HG02642 (cell line): ENCODE measurements around the gene CCDC182.

Experiments
- ATAC-seq: cut with Tn5 transposase; IDR thresholded peaks from one replicate; pipeline ENCODE4 v1.9.1; 2021; ENCODE audit warnings: mild to moderate bottlenecking; ENCODE audit not compliant: unreplicated experiment, poor library complexity

The CCDC182 gene

DNA sequence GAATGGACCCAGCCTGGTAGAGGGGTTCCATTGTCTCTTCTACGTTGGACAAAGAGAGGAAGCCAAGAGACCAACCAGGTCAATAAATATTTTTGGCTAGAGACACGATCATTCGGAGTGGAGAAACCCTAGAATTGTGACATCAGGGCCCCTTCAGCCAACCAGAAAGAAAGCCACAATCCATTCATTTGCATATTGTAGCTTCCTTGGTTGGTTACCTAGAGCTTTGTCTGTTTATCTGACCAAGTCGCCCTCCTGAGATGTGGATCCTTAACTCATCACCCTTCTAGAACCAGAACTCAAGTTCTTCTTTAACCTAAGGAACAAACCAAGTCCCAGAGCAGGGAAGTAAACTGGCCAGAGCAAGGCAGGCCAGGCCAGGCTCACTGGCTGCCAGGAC, at the start of gene CCDC182:
TSS of gene CCDC182 (minus strand) at position 58 of the 400 bp plus-strand sequence. CDS start at position 31, 27 bp downstream.
- no peak for ATAC-seq

DNA sequence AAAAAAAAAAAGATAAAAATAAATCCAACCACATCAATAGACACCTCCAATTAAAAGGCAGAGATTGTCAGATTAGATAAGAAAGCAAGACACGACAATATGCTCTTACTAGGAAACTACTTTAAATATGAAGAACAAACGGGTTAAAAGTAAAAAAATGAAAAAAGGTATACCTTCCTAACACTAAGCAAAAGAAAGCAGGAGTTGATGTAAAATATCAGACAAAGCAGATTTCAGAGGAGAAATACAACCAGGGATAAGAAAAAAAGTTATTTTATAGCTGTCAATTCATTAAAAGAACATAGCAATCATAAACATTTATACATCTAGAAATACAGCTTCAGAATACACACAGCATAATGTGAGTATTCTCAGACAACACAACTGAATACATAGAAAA, 49.7 kb upstream of the CCDC182 start:
- ATAC-seq = no peak

DNA sequence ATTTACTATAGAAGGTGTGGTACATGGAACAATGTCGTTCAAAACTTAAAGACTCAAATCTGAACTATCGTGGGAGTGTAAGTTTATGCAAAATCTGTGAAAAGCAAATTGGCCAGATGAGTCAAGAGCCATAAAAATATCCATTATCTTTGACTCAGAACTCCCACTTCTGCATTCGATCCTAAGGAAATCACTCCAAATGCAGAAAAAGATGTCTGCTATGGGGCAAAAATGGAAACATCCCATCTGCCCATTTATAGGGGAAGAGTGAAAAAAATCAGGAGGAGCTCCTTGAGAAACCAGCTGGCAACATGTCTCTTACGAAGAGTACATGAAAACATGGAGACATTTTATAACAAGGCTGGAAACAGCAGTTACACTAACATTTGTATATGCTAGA, 43.6 kb upstream of the CCDC182 start:
- no peak for ATAC-seq

DNA sequence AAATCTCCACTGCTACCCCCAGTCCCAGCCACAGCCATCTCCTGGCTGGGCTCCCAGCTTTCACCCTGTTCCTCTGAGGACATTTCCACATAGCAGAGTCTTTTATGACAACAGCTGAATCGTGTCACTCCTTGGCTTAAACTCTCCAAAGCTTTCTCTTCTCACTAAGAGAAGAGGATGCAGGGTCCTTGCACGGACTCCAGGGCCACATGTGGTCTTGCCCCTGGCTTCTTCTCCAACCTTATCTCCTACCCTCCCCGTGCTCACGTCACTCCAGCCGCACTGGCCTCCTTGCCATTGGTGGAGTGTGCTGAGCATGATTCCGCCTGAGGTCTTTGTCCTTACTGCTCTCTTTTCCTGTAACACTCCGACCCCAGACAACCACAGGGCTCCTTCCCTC, 39.9 kb upstream of the CCDC182 start:
- ATAC-seq = no peak

DNA sequence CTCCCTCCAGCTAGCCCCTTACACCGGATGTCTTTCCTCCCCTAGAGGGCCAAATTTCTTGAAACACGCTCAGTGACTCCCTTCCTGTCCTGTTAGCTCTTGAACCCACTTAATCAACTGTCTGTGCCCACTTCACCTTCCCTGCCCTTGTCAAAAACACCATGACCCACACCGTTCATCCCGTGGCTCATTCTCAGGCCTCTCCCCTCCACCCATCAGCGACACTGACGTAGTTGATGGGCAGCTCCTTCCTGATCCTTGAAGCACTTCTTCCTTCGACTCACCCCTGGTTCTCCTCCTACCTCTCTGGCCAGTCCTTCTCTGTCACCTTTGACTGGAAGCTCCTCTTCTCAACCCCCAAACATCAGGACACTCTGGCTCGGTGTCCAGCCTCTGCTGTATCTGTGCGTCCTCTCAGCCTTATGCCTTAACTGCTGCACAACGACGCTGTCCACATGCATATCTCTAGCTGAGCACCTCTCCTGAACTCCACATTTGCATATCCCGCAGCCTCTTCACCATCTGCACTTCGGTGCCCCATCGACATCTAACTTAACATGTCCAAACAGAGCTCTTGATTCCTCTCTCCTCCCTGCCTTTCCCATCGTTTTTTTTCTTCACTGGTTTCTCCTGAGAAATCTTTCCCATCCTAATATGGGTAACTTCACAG, 39.3 kb upstream of the CCDC182 start:
- no peak for ATAC-seq

DNA sequence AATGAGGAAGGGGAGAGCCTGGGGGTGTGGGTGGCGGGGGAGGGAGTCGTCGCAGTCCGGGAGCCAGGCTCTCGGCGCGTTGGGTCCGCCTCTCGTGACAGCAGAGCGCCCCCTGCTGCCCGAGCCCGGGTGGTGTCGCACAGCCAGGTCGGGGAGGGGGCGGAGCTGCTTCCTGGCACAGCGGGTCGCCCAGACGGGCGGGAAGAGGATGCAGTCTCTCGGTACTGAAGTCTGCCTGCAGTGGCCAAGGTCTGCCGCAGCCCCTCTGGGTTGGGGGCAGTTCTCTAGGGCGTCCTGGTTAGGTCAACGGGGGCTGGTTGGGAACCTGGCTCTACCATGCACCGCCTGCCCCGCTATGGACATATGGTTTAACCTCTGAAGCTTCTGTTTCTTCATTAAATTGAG, 38.2 kb upstream of the CCDC182 start:
- ATAC-seq = no peak

DNA sequence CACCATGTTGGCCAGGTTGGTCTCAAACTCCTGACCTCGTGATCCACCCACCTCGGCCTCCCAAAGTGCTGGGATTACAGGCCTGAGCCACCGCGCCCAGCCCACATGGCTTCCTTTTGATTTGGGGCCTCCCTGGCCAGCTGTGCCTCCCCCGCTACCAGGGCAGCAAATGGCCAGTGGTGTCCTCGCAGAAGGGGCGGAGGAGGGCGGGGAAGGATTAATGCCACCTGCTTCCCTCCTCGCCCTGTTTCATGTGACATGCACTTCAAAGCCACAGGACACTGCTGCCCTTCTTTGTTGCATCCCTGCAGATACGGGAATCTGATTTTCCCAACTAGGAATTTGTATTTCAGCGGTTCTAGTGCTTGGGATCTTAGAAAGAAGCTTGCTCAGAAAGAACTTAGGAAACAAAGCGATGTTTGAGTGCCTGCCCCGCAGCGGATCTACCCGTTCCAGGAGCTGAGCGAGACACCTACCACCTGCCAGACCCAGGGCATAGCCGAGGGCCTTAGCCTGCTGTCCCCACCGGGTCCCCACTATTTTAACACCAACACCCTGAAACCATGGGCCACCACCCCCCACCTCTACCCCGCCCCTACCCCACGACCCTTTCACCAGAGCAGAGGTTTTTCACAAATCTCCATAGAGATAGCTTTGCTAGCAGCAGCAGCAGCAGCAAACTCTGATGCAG, 37.7 kb upstream of the CCDC182 start:
- no peak for ATAC-seq

DNA sequence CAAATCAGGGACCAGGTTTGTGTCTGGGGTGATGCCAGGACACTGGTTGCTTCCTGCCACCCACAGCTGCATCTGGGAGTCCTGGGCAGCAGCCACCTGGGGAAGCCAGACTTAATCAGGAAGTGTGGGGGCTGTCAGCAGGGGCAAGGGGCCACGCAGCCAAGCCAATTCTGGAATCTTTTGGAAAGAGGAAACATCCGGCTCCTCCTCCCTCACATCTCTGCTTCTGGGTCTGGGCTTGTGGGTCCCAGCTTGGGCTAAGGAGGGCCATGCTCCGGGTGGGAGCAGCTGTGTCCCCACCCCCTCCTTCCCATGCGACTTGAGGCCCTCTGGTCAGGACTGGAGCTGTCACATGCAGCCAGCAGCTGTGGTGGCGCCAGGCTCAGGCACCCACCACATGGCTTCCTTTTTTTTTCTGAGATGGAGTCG, 37.0 kb upstream of the CCDC182 start:
- ATAC-seq = no peak

DNA sequence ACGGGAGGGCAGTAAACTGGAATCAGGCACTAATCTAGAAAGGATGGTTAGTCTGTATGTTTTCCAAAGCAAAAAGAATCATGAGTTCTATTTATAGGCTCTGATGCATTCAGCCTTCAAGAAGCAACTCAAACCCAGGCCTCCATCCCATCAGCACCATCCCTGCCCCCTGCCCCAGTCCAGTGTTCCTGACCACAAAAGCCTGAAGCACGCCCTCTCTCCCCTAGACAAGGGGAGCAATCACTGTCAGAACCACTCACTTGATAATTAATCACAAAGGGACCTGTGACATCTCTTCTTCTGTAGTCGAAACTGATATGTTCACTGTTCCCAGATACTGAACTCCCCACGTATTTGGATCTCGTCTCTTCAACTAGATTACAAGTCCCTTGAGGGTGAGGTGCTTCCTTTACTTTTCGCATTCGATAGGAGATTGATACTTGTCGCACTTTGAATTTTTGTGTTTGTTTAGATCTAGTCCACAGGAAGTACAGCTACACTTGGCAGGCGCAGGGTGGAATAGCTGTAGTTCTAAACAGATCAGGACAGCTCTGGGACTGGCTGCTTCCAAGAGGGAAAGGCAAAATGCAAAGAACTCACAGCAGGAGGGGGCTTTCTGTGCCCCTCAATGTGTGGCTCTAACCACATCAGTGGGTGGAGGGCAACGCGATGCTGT, 36.4 kb upstream of the CCDC182 start:
- no peak for ATAC-seq

DNA sequence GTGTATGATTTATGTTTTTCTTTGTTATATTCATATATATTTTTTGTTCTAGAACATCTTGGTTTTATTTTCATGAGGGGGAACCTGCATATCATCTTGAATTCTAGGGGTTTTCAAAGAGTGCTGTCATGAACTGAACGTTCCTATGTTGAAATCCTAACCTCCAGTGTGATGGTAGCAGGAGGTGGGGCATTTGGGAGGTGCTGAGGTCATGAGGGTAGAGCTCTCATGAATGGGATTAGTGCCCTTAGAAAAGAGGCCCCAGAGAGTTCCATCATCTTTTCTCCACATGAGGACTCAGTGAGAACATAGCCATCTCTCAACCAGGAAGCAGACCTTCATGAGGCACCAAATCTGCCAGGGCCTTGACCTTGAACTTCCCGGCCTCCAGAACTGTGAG, 34.6 kb upstream of the CCDC182 start:
- no peak for ATAC-seq

DNA sequence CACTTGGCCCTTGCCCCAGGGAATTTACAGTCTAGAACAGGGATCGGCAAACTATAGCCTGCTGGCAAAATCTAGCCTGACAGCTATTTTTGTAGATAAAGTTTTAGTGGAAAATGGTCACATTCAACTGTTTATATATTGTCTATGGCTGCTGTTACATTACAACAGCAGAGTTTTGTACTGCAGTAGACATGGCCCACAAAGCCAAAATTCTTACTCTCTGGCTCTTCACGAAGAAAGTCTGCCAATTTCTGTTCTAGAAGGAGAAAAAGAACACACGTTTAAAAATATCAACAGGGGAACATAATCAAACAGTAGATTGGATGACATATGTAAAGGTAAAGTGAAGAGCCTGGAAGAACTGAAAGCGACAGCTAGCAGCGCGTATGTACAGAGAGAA, 33.2 kb upstream of the CCDC182 start:
- ATAC-seq = no peak

DNA sequence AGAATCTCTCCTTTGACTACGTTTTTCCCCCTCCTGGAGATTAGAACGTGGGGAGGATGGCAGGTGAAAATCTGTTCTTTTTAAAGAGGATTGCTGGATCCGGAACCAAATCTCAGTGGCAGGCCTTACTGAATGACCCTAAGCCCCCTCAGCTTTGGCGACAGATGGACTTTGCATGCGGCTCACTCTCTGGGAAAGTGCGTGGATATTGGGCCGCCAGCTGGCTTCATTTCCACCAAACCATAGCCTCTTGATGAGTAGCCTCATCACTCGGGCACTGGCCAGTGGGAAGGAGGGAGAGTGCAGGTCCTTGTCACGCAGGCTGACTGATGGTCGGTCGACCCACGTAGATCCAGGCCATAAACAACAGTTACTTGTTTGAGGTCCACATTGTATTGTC, 31.3 kb upstream of the CCDC182 start:
- ATAC-seq = no peak

DNA sequence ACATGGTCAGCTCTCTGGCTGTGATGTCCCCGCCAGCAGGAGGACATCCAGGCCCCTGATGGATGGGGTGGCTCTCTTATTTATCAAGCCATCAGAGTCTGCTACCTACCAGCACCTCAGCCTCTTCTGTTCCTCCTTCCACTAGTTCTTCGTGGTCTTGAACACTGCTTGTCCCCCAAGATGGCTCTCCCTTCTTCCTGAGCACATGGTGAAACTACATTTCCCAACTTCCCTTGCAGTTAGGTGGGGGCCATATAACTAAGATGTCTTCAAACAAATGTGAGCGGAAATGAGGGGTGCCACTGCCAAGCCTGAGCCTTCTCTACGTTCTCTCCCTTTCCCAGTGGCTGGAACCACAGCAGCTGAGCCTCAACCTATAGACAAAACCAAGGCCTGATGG, 29.8 kb upstream of the CCDC182 start:
- ATAC-seq = no peak

DNA sequence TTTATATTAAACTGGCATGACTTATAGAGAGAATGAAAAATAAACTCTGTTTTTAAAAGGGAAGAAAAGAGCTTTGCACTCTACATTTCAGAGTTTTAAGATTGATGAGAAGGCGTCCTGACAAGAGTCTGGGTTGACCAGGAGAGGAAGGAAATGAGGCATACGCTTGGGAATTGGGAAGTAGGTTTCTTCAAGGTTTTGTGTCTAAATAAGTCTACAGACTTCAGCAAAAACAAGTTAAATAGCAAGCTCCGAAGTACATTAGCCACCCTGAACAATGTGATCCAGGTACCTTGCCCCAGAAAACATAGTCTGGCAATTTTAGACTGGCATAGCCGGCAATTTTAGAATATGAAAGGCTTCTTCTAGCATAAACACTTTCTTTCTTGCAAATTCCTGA, 28.5 kb upstream of the CCDC182 start:
- ATAC-seq = no peak

DNA sequence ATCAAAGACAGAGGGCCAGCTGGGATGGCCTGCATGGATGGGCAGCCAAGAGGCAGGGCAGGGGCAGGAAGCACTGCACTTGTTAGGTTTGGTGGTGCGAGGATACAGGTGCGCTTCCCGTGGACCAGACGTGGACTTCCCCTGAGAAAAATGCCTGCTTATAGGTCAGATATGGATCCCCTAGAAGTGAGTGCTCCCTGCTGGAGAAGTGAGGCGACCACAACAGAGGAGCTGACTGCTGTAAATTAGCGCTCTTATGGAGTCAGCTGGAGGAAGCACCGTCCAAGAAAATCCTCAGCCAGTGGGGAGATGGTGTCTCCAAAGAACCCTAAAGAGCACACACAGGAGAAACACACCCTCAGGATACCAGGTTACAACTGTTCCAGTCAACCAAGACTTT, 27.7 kb upstream of the CCDC182 start:
- no peak for ATAC-seq

DNA sequence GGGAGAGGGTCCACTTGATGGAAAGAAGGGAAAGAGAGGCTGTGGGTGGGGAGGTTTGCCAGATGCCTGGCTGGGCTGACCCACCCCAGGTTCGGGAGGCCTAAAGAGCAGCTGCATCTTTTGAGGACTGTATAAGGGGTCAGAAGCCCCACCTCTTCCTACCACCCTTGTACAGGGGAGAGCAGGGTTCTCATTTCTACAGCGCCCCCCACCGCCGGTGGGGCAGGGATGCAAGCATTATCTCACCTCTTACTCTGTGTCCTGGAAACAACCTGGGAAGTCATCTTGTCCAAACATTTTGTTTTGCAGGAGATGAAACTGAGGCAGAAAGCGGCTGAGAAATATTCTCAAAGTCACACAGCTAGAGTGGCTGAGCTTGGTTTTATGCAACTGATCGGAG, 22.5 kb upstream of the CCDC182 start:
- ATAC-seq = no peak

DNA sequence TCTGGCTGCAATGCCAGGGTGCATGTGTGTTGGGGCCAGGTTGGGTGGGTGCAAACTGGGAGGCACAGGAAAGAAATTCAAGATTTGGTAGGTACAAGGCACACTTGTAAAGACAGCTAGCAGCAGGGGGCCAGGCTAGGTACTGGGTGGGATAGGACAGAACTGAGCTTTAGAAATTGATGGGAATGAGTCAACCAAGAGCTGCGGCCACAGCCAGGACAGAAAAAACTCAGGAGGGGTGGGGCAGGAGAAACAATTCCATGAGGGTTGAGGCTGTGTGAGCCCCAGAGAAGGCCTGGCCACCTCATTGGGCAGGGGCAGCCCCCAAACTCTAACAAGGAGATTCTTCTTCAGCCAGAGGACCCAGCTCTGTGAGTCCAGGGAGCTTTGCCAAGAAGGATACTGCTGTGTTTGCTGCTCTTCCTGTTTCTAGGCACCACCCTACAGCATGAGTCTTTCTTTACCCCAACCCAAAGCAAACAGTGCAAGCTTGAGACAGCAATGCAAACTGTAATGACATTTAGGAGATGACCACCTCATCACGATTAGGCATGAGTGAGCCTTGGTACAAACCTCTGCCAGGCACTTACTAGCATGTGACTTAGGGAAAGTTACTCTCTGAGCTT, 21.3 kb upstream of the CCDC182 start:
- ATAC-seq = no peak

DNA sequence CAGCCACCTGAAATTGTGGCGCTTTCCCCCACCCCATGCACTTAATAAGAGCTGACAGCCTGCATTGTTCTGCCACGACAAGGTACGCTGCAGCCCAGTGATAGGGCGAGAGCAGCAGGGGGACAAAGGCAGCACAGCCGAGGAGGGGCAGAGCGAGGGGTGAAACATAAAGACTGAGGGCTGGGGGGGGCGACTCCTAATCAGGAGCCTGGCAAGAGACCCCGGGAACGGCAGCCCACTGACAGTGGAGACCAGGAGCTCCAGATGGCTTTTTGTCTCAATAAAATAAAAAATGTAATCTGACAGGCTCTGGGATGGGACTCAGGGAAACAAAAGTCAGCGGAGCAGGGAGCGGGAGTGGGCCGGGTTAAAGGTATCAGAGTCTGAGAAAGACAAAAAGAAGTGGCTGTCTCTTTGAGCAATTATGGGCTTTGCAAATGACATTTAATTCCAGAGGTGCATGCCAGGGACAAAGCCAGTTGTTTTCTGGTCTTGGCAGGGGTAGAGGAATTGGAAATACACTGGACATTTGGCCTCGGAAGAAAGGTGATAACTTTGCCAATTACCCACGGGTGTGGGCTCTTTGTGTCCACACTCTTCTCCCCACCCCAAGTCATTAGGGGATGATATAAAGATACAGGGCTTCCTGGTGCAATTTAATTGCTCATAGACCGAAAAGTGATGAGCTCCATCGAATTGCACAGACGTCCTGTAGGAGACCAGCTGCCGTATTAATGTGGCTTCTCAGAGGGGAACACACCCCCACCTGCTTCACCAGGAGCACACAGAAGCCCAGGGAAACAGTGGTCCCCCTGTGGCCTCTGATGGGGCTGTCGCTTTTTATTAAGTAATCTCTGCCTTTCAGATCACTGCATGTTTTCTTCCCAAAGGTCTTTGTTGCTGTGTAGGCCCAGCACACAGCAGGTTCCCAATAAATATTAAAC, 17.6 kb upstream of the CCDC182 start:
- ATAC-seq = no peak

DNA sequence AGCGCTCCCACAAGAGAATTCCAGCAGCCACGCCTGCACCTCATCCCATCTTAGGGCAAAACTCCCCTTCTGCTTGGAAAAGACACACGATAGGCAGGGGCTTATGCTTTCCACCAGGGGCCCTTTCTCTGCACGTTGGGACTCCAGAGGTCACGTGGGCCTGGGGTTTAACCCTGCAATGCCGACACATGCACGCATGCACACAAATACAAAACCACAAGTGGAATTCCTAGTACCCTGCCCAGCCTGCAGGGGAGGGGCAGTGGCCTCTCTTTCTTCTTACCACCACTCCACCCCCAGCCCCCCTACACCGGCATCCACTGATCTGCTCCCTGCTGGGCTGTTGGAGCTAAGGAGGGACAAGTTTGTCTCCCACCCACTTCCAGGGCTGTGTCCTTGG, 16.8 kb upstream of the CCDC182 start:
- no peak for ATAC-seq

DNA sequence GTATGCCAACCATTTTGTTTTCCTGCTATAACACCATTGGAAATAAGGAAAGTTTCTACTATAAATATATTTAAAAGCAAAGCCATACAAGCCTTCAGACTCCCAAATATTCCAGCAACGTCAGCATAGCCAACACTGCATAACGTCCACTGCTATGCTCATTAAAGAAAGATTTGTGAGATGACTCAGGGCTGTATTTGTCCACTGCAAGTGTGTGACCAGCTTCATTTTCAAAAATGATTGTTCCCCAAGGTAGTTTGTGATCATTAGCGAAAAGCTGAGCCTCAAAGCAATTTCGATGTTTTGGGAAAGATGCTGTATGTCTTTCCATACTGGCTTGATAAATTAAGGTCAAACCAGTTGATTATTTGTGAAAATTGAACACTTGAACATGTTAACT, 14.9 kb upstream of the CCDC182 start:
- ATAC-seq = no peak
